IMR-90 (cell line): ENCODE results near the gene CRYBB1. TPM values are rescaled to one million over a fixed set of nuclear protein-coding genes. Genes with fewer than 3 reads are reported as not detected.

Experiments
- ATAC-seq: fragments of 200-7000 bp; cut with Tn5 transposase; 2 replicates; pipeline ENCODE4 v1.9.1; 2020; ENCODE audit warnings: low read depth, mild to moderate bottlenecking, moderate library complexity
- BruUV-seq: library from RNA; stranded (reverse); fragments of 400-500 nt; replicated peaks from 2 replicates; lab custom pipeline; 2021; lab: Mats Ljungman, UMichigan
- CTCF ChIA-PET: fragments of 300-600 bp; formaldehyde crosslinking; extraction: SDS; loops from one replicate; lab custom pipeline; 2021; ENCODE audit warnings: antibody characterized with exemption; lab: Yijun Ruan, JAX
- POLR2A ChIA-PET: fragments of 300-600 bp; sonication (Branson Sonifier 250); formaldehyde crosslinking; loops from one replicate; lab custom pipeline; 2022; ENCODE audit warnings: antibody characterized with exemption; ENCODE audit not compliant: unreplicated experiment; lab: Charles Lee
- DNase-seq: peaks from one replicate; pipeline ENCODE4 v3.0.0; 2013
- H2AFZ ChIP-seq: replicated peaks from 2 replicates; pipeline ENCODE3; 2013; ENCODE audit warnings: low read length, mild to moderate bottlenecking; ENCODE audit not compliant: poor library complexity
- H2AK5ac ChIP-seq: 2 replicates; pipeline ENCODE4 v1.6.1; 2013; ENCODE audit warnings: low read depth, low read length, inconsistent platforms
- H2AK9ac ChIP-seq: replicated peaks from 2 replicates; pipeline ENCODE3; 2013; ENCODE audit warnings: mild to moderate bottlenecking, low read depth, low read length, moderate library complexity; ENCODE audit not compliant: poor library complexity
- H2BK120ac ChIP-seq: 2 replicates; pipeline ENCODE4 v1.6.1; 2013; ENCODE audit warnings: low read depth, low read length, inconsistent platforms
- H2BK15ac ChIP-seq: 3 replicates; pipeline ENCODE4 v1.6.1; 2013; ENCODE audit warnings: low read depth, low read length, inconsistent platforms
- H2BK20ac ChIP-seq: 2 replicates; pipeline ENCODE4 v1.6.1; 2013; ENCODE audit warnings: low read depth, mild to moderate bottlenecking, inconsistent platforms, low read length, moderate library complexity
- H2BK5ac ChIP-seq: 2 replicates; pipeline ENCODE4 v1.6.1; 2013; ENCODE audit warnings: mild to moderate bottlenecking, low read depth, low read length, inconsistent platforms; ENCODE audit not compliant: poor library complexity, severe bottlenecking
- H3K14ac ChIP-seq: replicated peaks from 2 replicates; pipeline ENCODE4 v1.6.1; 2013; ENCODE audit warnings: low read depth, low read length, inconsistent platforms
- H3K18ac ChIP-seq: 2 replicates; pipeline ENCODE4 v1.6.1; 2013; ENCODE audit warnings: low read depth, low read length, control low read depth
- H3K23ac ChIP-seq: 2 replicates; pipeline ENCODE4 v1.6.1; 2013; ENCODE audit warnings: low read depth, low read length, inconsistent platforms
- H3K27ac ChIP-seq: 2 replicates; pipeline ENCODE4 v1.5.1; 2013; ENCODE audit warnings: mild to moderate bottlenecking, control low read depth, low read length; ENCODE audit not compliant: insufficient read depth
- H3K27me3 ChIP-seq: 2 replicates; pipeline ENCODE4 v1.6.1; 2013; ENCODE audit warnings: low read length; ENCODE audit not compliant: control insufficient read depth, insufficient read depth
- H3K36me3 ChIP-seq: 2 replicates; pipeline ENCODE4 v1.6.1; 2013; ENCODE audit warnings: low read length, mixed read lengths; ENCODE audit not compliant: control insufficient read depth, insufficient read depth
- H3K4ac ChIP-seq: 2 replicates; pipeline ENCODE4 v1.6.1; 2013; ENCODE audit warnings: low read depth, low read length, inconsistent platforms
- H3K4me1 ChIP-seq: 2 replicates; pipeline ENCODE4 v1.6.1; 2013; ENCODE audit warnings: low read length, mixed read lengths; ENCODE audit not compliant: control insufficient read depth, insufficient read depth
- H3K4me2 ChIP-seq: 2 replicates; pipeline ENCODE4 v1.6.1; 2013; ENCODE audit warnings: low read depth, mild to moderate bottlenecking, control low read depth, low read length, moderate library complexity
- H3K4me3 ChIP-seq: 2 replicates; pipeline ENCODE4 v1.5.1; 2013; ENCODE audit warnings: low read depth, mild to moderate bottlenecking, control low read depth, low read length, moderate library complexity; ENCODE audit not compliant: insufficient read depth
- H3K56ac ChIP-seq: 2 replicates; pipeline ENCODE4 v1.6.1; 2013; ENCODE audit warnings: low read length, inconsistent platforms; ENCODE audit not compliant: insufficient read depth; ENCODE audit errors: extremely low read depth
- H3K79me1 ChIP-seq, 2 experiments: 2 replicates each; pipeline ENCODE4 v1.6.1; 2013; ENCODE audit warnings: low read length in 2 of 2, inconsistent platforms in 1 of 2, low read depth in 1 of 2
- H3K9ac ChIP-seq: 2 replicates; pipeline ENCODE4 v1.6.1; 2013; ENCODE audit warnings: low read depth, low read length, control low read depth
- H3K9me1 ChIP-seq: 2 replicates; pipeline ENCODE4 v1.6.1; 2013; ENCODE audit warnings: low read length, inconsistent platforms; ENCODE audit not compliant: insufficient read depth
- H3K9me3 ChIP-seq: 2 replicates; pipeline ENCODE4 v1.6.1; 2013; ENCODE audit warnings: low read length; ENCODE audit not compliant: control insufficient read depth, insufficient read depth
- H4K20me1 ChIP-seq: 2 replicates; pipeline ENCODE4 v1.6.1; 2013; ENCODE audit warnings: low read length, inconsistent platforms; ENCODE audit not compliant: insufficient read depth
- H4K5ac ChIP-seq: 2 replicates; pipeline ENCODE4 v1.6.1; 2013; ENCODE audit warnings: mild to moderate bottlenecking, low read depth, low read length, control low read depth
- H4K8ac ChIP-seq, 2 experiments: 2 replicates each; pipeline ENCODE4 v1.6.1; 2013; ENCODE audit warnings: low read depth in 2 of 2, low read length in 2 of 2, control low read depth in 1 of 2, inconsistent platforms in 1 of 2
- H4K91ac ChIP-seq: 2 replicates; pipeline ENCODE4 v1.6.1; 2013; ENCODE audit warnings: low read depth, low read length, inconsistent platforms; ENCODE audit not compliant: insufficient read depth
- CEBPB ChIP-seq: IDR thresholded peaks from 2 replicates; pipeline ENCODE4 v1.6.1; 2012; ENCODE audit warnings: low read depth, low read length, improper control_type of control experiment
- CHD1 ChIP-seq: IDR thresholded peaks from 2 replicates; pipeline ENCODE4 v1.6.1; 2012; ENCODE audit warnings: low read depth, low read length, improper control_type of control experiment
- MAFK ChIP-seq: IDR thresholded peaks from 2 replicates; pipeline ENCODE4 v1.6.1; 2012; ENCODE audit warnings: low read depth, low read length, improper control_type of control experiment
- RCOR1 ChIP-seq: IDR thresholded peaks from 2 replicates; pipeline ENCODE4 v1.6.1; 2012; ENCODE audit warnings: mild to moderate bottlenecking, low read length, improper control_type of control experiment; ENCODE audit not compliant: insufficient replicate concordance
- SMC3 ChIP-seq: fragments of 150-350 bp; IDR thresholded peaks from 2 replicates; pipeline ENCODE4 v1.6.1; 2016; ENCODE audit warnings: low read depth, mild to moderate bottlenecking, antibody characterized with exemption, low read length, moderate library complexity
- WGBS, 2 experiments: methylation state at CpG; one replicate each; pipeline versions ENCODE4 v1.1.5 to v1.1.7; 2013; ENCODE audit warnings: missing lambda C conversion rate in 2 of 2; ENCODE audit not compliant: insufficient read length in 1 of 2; ENCODE audit errors: extremely low coverage in 2 of 2; 5-methylcytosine and 5-hydroxymethylcytosine counted together
- dilution Hi-C: fragments of 300-500 bp; cut with HindIII; formaldehyde crosslinking; loops from one replicate; pipeline ENCODE4 v1.14.3; 2018; ENCODE audit warnings: low sequenced_read_pairs; ENCODE audit not compliant: unreplicated experiment
- in situ Hi-C: fragments of 300-500 bp; cut with MboI; formaldehyde crosslinking; loops from 3 replicates; pipeline ENCODE4 v1.14.3; 2019; ENCODE audit warnings: low sequenced_read_pairs, inconsistent platforms, mixed read lengths
- intact Hi-C: fragments of 100-400 bp; cut with micrococcal nuclease; formaldehyde crosslinking; loops from 2 replicates; pipeline ENCODE4 v1.10.0; 2022
- polyA plus RNA-seq, 3 experiments: library from polyadenylated mRNA; depleted of rRNA; stranded (reverse); fragments of >200 nt; gene quantifications; 2 replicates each; pipeline ENCODE4 v1.2.3, GENCODE V29; 2012; ENCODE audit warnings: low replicate concordance in 1 of 3
- total RNA-seq: library from RNA; depleted of rRNA; stranded (reverse); fragments of >200 nt; gene quantifications from 2 replicates; pipeline ENCODE4 v1.2.3, GENCODE V29; 2012
- TF ChIP-seq, protein P1 (sequence below): fragments of 150-350 bp; IDR thresholded peaks from 2 replicates; pipeline ENCODE4 v1.6.1; 2017; ENCODE audit warnings: mild to moderate bottlenecking, antibody characterized with exemption, low read length, low read depth

CRYBB1 gene
- total and polyA plus RNA-seq, 2 of the 4 experiments (the other 2 are of a cell fraction) = not detected

DNA sequence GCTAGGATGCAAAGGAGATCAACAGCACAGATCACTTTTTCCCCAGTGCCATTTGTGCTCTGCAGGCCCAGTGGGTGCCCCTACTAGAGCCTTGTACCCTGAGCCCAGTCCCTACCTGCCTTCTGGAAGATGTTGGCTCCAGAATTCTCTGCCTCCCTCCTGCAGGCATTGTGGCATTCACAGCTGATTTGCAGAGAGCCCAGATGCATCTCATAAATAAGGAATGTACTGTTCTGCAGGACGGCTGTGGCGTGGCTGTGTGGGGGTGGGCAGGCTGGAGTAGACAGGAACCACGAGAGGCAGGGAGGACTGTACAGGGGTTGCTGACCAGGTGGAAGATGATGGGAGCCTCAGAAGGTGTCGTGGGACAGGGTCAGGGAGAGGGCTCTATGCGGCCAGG, 28.3 kb upstream of the CRYBB1 start:
- peaks cover 35% of the 10 kb centered on the region for H3K27me3 ChIP-seq
- H3K4ac ChIP-seq = no peak overlapping the region; the same call in 1 of the 2 replicates
- no peak overlapping the region for H2BK5ac ChIP-seq
- no peak overlapping the region for H3K23ac ChIP-seq
- DNase-seq (peak; percentile 55), ATAC-seq (peak; percentile 46)
- H3K9me1 ChIP-seq = peaks cover 10% of the 10 kb centered on the region; the same call in 1 of the 2 replicates
- H4K20me1 ChIP-seq = no peaks in the 10 kb centered on the region
- no peak overlapping the region for H2BK15ac ChIP-seq
- dilution Hi-C loops = no loop called here
- peak overlapping the region; percentile 80 for H2AFZ ChIP-seq
- H3K4me2 ChIP-seq = 0 out of 2 replicates have a peak overlapping the region, but pooled peaks have one; percentile 27
- H3K18ac ChIP-seq = no peak overlapping the region
- TF ChIP-seq CEBPB (no peak), RCOR1 (no peak), MAFK (no peak), CHD1 (no peak), SMC3 (no peak)
- TF ChIP-seq, protein P1, sequence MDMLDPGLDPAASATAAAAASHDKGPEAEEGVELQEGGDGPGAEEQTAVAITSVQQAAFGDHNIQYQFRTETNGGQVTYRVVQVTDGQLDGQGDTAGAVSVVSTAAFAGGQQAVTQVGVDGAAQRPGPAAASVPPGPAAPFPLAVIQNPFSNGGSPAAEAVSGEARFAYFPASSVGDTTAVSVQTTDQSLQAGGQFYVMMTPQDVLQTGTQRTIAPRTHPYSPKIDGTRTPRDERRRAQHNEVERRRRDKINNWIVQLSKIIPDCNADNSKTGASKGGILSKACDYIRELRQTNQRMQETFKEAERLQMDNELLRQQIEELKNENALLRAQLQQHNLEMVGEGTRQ = no peak
- H3K9ac ChIP-seq = no peak overlapping the region
- peaks cover 9% of the 10 kb centered on the region for H3K4me1 ChIP-seq
- H4K91ac ChIP-seq = no peak overlapping the region
- no peaks in the 10 kb centered on the region for H3K36me3 ChIP-seq
- no peak overlapping the region for H3K56ac ChIP-seq
- in situ Hi-C loops = no loop called here
- H3K4me3 ChIP-seq = no peak overlapping the region
- no peak overlapping the region; the same call in 1 of the 2 replicates for H2AK5ac ChIP-seq
- CTCF ChIA-PET = no interaction called here
- peak overlapping the region; percentile 82 for H2AK9ac ChIP-seq
- H4K5ac ChIP-seq = no peak overlapping the region
- BruUV-seq = no TSS peak
- no peak overlapping the region for H3K27ac ChIP-seq
- H3K9me3 ChIP-seq = peaks cover 2% of the 10 kb centered on the region
- WGBS, 2 experiments = 22% methylated on average over 4 of the region's 5 CpGs; no CpG with 5 or more reads in 1 of the 2 experiments
- POLR2A ChIA-PET = no interaction called here
- intact Hi-C loops = no loop called here
- H3K14ac ChIP-seq = no peak overlapping the region
- no peak overlapping the region for H4K8ac ChIP-seq
- H3K79me1 ChIP-seq = no peaks in the 10 kb centered on the region
- no peak overlapping the region for H2BK20ac ChIP-seq
- H2BK120ac ChIP-seq = no peak overlapping the region
